HTERT RPE-1 (cell line): ENCODE data around the gene RAI1.
"Not testable (repeated sequence)": the region's sequence is repeated elsewhere in the genome, so short reads cannot be mapped to it uniquely, and the experiment has no call there.

Experiments used
- in situ Hi-C: fragments of 300-500 bp; cut with MboI; formaldehyde crosslinking; loops from 4 replicates; pipeline ENCODE4 v1.14.3; 2020; ENCODE audit warnings: low sequenced_read_pairs

RAI1 gene

GRCh38 chr17:17663160-17664063 lies 17.8 kb upstream of the RAI1 start:
- in situ Hi-C loops: no loop called here

DNA sequence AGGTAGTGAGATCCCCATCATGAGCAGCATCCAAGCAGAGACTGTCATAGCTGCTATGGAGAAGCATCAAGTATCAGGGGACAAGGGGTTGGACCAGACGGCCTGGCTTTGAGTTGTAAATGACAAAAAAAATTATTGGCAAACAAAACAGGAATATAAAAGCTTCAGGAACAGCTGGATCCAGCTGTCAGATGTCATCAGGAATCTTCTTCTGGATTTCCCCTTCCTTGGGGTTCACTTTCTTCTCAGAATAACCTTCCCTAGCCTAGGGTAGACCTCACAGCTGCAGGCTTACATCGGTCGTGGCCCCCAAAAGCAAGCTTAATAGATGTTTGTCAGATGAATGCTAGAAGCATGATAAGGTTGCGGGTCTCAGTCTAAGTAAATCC lies 17.2 kb upstream of the RAI1 start:
- in situ Hi-C loops: no loop called here

- in situ Hi-C loops: no loop called here
These were observed 16.0 kb upstream of the RAI1 start for GRCh38 chr17:17665255-17665654.

GRCh38 chr17:17666111-17666714 lies 15.0 kb upstream of the RAI1 start:
- in situ Hi-C loops: no loop called here

- in situ Hi-C loops: no loop called here
These were observed 14.0 kb upstream of the RAI1 start for GRCh38 chr17:17667231-17667630.

- in situ Hi-C loops: no loop called here
These were observed 13.3 kb upstream of the RAI1 start for GRCh38 chr17:17667947-17668346.

GRCh38 chr17:17668358-17668757 lies 12.9 kb upstream of the RAI1 start:
- in situ Hi-C loops: no loop called here

GRCh38 chr17:17668775-17669579 lies 12.3 kb upstream of the RAI1 start:
- in situ Hi-C loops: no loop called here

- in situ Hi-C loops: no loop called here
These were observed 11.6 kb upstream of the RAI1 start for GRCh38 chr17:17669580-17670235.

- in situ Hi-C loops: no loop called here
These were observed 10.5 kb upstream of the RAI1 start for GRCh38 chr17:17670701-17671305.

GRCh38 chr17:17671369-17672129 lies 9.7 kb upstream of the RAI1 start:
- in situ Hi-C loops: no loop called here

DNA sequence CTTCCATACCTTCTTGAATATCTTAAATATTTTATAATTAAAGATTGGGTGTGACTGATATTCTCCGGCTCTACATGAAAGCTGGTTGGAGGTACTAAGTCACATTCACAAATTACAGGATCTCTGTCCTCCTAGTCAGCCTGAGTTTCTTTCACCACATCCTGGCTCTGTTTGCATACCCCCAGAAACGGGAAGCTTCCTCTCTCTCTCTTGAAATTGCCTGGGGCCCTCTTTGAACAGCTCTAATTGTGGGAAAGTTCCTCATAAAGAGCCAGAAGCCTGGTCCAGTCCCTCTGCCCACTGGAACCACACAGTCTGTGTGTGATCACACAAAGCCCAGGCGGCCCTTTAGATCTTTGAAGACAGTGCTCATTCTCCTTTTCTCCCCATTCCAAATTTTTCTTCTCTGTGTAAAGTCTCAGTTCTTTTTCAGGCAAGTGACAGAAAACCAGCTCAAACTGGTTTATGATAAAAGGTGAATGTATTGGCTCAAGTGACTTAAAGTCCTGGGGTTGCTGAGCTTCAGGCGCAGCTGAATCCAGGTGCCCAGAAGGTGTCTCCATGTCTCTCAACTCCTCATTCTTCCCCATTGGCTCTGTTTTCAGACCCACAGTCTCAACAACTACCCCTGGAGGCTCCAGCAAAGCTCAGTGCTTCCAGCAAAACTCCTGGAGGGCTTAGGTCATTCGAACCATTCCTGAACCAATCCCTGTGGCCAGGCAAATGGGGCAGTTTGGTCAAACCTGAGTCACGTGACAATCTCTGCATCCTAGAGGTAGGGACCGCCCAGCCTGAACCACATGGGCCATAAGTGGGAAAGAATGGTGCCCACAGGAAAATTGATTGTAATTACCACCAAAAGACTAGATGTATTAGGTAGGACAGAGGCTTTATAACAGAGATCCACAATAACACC lies 8.5 kb upstream of the RAI1 start:
- in situ Hi-C loops: no loop called here

GRCh38 chr17:17675416-17675815 lies 5.8 kb upstream of the RAI1 start:
- in situ Hi-C loops: no loop called here

DNA sequence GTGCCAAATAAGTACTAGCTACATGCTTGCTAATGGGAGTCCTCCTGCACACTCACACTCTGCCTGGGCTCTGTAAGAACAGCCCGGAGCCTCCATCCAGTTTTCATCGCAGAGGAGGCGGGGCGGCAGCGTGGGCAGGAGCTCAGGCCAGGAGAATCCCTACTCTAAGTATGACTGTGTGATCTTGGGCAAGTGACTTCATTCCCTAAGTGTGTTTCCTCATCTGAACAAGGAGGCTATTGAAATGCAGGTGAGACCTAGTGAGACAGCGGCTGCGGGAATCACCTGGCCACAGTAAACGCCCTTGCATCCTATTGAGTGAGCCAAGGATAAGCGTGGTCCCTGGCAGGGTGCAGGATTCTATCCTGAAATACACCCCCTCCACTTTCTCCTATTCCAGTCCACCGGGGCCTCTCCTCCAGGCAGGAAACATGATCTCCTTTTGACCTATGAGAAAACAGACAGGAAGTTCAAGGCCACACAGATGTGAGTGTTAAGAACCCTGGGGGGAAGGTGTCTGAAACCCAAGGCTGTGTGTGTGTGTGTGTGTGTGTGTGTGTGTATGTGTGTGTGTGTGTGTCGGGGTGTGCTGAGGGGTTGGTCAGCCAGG lies 5.2 kb upstream of the RAI1 start:
- in situ Hi-C loops: no loop called here

DNA sequence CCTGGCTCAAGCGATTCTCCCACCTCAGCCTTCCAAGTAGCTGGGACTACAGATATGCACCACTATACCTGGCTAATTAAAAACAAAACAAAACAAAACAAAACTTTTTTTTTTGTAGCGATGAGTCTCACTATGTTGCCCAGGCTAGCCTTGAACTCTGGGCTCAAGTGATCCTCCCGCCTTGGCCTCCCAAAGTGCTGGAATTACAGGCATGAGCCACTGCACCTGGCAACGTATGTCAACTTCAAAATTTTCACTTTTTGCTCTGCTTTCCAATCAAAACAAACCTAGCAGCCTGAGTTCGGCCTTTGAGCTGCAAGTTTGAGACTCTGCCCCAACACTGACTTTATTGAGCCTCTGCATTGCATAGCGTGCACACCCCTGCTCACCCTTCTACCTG lies 4.5 kb upstream of the RAI1 start:
- in situ Hi-C loops: no loop called here

DNA sequence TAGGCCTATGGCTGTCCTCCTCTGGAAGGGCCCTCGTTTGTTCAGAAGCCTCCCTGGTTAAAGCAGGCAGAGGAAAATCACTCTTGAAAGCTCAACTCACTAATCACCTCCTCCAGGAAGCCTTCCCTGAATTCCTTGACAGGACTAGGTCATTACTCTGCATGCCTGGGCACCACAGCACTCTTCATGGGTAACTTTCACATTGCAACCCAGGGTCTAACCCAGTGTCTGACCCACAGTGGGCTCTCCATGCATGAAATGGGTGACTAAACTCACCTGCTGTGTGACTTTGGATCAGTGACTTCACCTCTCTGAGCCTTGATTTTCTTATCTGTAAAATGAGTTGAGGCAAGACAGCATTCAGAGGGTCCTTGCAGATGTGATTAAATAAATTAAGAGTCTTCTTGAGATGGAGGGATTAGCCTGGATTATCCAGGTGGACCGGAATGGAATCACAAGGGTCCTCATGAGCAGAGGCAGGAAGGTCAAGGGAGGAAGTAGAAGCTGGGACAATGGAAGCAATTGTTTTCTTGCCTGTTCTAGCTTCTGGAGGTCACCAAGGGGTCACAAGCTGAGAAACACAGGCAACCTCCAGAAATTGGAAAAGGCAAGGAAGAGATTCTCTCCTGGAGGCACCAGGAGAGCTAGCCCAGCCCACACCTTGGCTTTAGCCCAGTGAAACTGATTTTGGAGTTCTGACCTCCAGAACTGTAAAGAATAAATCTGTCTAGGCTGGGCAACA lies 3.8 kb upstream of the RAI1 start:
- in situ Hi-C loops: no loop called here

- in situ Hi-C loops: not testable (repeated sequence)
These were observed 3.1 kb upstream of the RAI1 start for GRCh38 chr17:17678063-17678699.
